GM21576 (cell line): Measurements from ENCODE around the gene RPRML.
"Not testable (repeated sequence)": the region's sequence is repeated elsewhere in the genome, so short reads cannot be mapped to it uniquely, and the experiment has no call there.

Experiments used
- ATAC-seq: cut with Tn5 transposase; IDR thresholded peaks from one replicate; pipeline ENCODE4 v1.9.1; 2021; ENCODE audit warnings: mild to moderate bottlenecking, moderate library complexity; ENCODE audit not compliant: unreplicated experiment

Gene RPRML

GRCh38 chr17:46979147-46979863 lies at the start of gene RPRML:
Gene RPRML, minus strand, starts transcription at chr17:46979253. Its CDS starts 246 bp downstream, at chr17:46979007.
- no peak for ATAC-seq

GRCh38 chr17:47016966-47017365 lies 37.9 kb upstream of the RPRML start:
- ATAC-seq: not testable (repeated sequence)

GRCh38 chr17:47013341-47013740 lies 34.3 kb upstream of the RPRML start:
- ATAC-seq: no peak

GRCh38 chr17:47012457-47012856 lies 33.4 kb upstream of the RPRML start:
- no peak for ATAC-seq

- no peak for ATAC-seq
Measured at GRCh38 chr17:47009759-47010594, 30.9 kb upstream of the RPRML start.

- ATAC-seq: no peak
Measured at GRCh38 chr17:47004906-47005305, 25.9 kb upstream of the RPRML start.

- not testable (repeated sequence) for ATAC-seq
Measured at GRCh38 chr17:47003864-47004263, 24.8 kb upstream of the RPRML start.

- ATAC-seq: no peak
Measured at GRCh38 chr17:46995841-46996571, 17.0 kb upstream of the RPRML start.

- ATAC-seq: no peak
Measured at GRCh38 chr17:46994993-46995392, 15.9 kb upstream of the RPRML start.

GRCh38 chr17:46991617-46992016 lies 12.6 kb upstream of the RPRML start:
- no peak for ATAC-seq

GRCh38 chr17:46989637-46990431 lies 10.8 kb upstream of the RPRML start:
- no peak for ATAC-seq

- ATAC-seq: not testable (repeated sequence)
Measured at GRCh38 chr17:46987927-46988326, 8.9 kb upstream of the RPRML start.

- no peak for ATAC-seq
Measured at GRCh38 chr17:46986366-46986765, 7.3 kb upstream of the RPRML start.

- no peak for ATAC-seq
Measured at GRCh38 chr17:46984892-46985291, 5.8 kb upstream of the RPRML start.

- no peak for ATAC-seq
Measured at GRCh38 chr17:46984341-46984740, 5.3 kb upstream of the RPRML start.

- ATAC-seq: no peak
Measured at GRCh38 chr17:46983782-46984181, 4.7 kb upstream of the RPRML start.

- no peak for ATAC-seq
Measured at GRCh38 chr17:46982577-46982976, 3.5 kb upstream of the RPRML start.

- no peak for ATAC-seq
Measured at GRCh38 chr17:46978489-46979146, 435 bp downstream of the RPRML start.

- no peak for ATAC-seq
Measured at GRCh38 chr17:46977750-46978488, 1.1 kb downstream of the RPRML start.
